Transverse colon (tissue), 4 donors: ENCODE measurements around the gene PTHLH. TPM values are rescaled to one million over a fixed set of nuclear protein-coding genes. Genes with fewer than 3 reads are reported as not detected.

Source experiments
- DNase-seq: peaks from one replicate; pipeline ENCODE4 v3.0.0-alpha.2; 2019
- H3K27ac ChIP-seq, 4 donors: fragments of 200-600 bp; sonication (generic); 2 replicates each; pipeline ENCODE4 v1.5.1; 2016 to 2018; ENCODE audit warnings: inconsistent platforms in 4 of 4
- H3K27me3 ChIP-seq: fragments of 200-600 bp; sonication (generic); 2 replicates; pipeline ENCODE4 v1.5.1; 2017; ENCODE audit warnings: inconsistent platforms
- H3K36me3 ChIP-seq, 4 donors: fragments of 200-600 bp; sonication (generic); 2 replicates each; pipeline ENCODE4 v1.5.1; 2017 to 2019; ENCODE audit warnings: inconsistent platforms in 4 of 4
- H3K4me1 ChIP-seq, 4 donors: fragments of 200-600 bp; sonication (generic); 2 replicates each; pipeline ENCODE4 v1.5.1; 2017 to 2020; ENCODE audit warnings: inconsistent platforms in 4 of 4
- H3K4me3 ChIP-seq, 4 donors: fragments of 200-600 bp; sonication (generic); 1 replicate in 1 of 4; 2 replicates in 3 of 4; pipeline versions ENCODE4 v1.5.1 to v1.6.1; 2017 to 2019; ENCODE audit warnings: inconsistent platforms in 4 of 4
- H3K9me3 ChIP-seq, 2 donors: fragments of 200-600 bp; sonication (generic); 2 replicates each; pipeline ENCODE4 v1.5.1; 2017 to 2019; ENCODE audit warnings: inconsistent platforms in 2 of 2
- CTCF ChIP-seq, 5 experiments: fragments of 200-600 bp in 3 of 5; fragments of 450-650 bp in 2 of 5; sonication (generic) in 3 of 5; IDR thresholded peaks; 1 replicate in 2 of 5; 2 replicates in 3 of 5; pipeline ENCODE4 v1.5.1; 2016 to 2017; ENCODE audit warnings: antibody characterized with exemption in 5 of 5, inconsistent platforms in 3 of 5, mild to moderate bottlenecking in 2 of 5, moderate library complexity in 1 of 5
- EP300 ChIP-seq: sonication (generic); formaldehyde crosslinking; IDR thresholded peaks from one replicate; pipeline ENCODE4 v1.6.1; 2017; ENCODE audit warnings: antibody characterized with exemption, low read depth
- POLR2A ChIP-seq: fragments of 450-650 bp; IDR thresholded peaks from one replicate; pipeline ENCODE4 v1.6.1; 2016; ENCODE audit warnings: antibody characterized with exemption, mild to moderate bottlenecking, moderate library complexity
- POLR2AphosphoS5 ChIP-seq, 3 donors: sonication (generic); formaldehyde crosslinking; IDR thresholded peaks; one replicate each; pipeline ENCODE4 v1.6.1; 2016; ENCODE audit warnings: antibody characterized with exemption in 3 of 3
- WGBS, 2 donors: methylation state at CpG; one replicate each; pipeline ENCODE4 v1.1.5; 2018; ENCODE audit warnings: low coverage in 1 of 2; 5-methylcytosine and 5-hydroxymethylcytosine counted together
- in situ Hi-C, 4 donors: fragments of 200-750 bp; cut with MboI; loops; one replicate each; pipeline versions ENCODE4 v1.15.0 to v1.15.1; 2017; ENCODE audit warnings: low sequenced_read_pairs in 3 of 4, low pct_ligation_motif_present in 1 of 4, low pct_unique_long_range_greater_than_20kb in 1 of 4
- intact Hi-C: fragments of 100-400 bp; cut with DNase I; formaldehyde crosslinking; loops from one replicate; pipeline ENCODE4 v1.15.1; 2023; ENCODE audit warnings: low total_unique reads
- total RNA-seq, 4 donors: library from RNA; depleted of rRNA; stranded (reverse); fragments of >200 nt; gene quantifications; one replicate each; pipeline ENCODE4 v1.1.0, GENCODE V29; 2016

Gene PTHLH
- total RNA-seq, 4 donors from 2014 or later: 0.68 to 0.79 TPM; not detected in 2

GRCh38 chr12:27960821-27961220 is 11.7 kb downstream of the PTHLH start:
- no peaks in the 10 kb centered on the region for H3K4me1 ChIP-seq
- H3K4me3 ChIP-seq: no peak overlapping the region
- whole genome bisulfite sequencing, 2 donors: 89% methylated on average over 3 of the region's 3 CpGs
- H3K36me3 ChIP-seq: no peaks in the 10 kb centered on the region
- TF ChIP-seq EP300: no peak
- no peak for TF ChIP-seq POLR2AphosphoS5 (IDR thresholded peaks at IDR 0.05)
- no peak for TF ChIP-seq CTCF (IDR thresholded peaks at IDR 0.05)
- TF ChIP-seq POLR2A: no peak
- in situ Hi-C loops (no loop called here), intact Hi-C loops (no loop called here)
- H3K27ac ChIP-seq: no peak overlapping the region
- no peak for DNase-seq
- no peaks in the 10 kb centered on the region for H3K9me3 ChIP-seq
- peaks cover 30% of the 10 kb centered on the region for H3K27me3 ChIP-seq

GRCh38 chr12:27958675-27959074 is 13.9 kb downstream of the PTHLH start:
- peaks cover 24% of the 10 kb centered on the region for H3K27me3 ChIP-seq
- TF ChIP-seq POLR2A: no peak
- TF ChIP-seq EP300: no peak
- TF ChIP-seq CTCF (IDR thresholded peaks at IDR 0.05): no peak
- TF ChIP-seq POLR2AphosphoS5 (IDR thresholded peaks at IDR 0.05): no peak
- no peaks in the 10 kb centered on the region for H3K36me3 ChIP-seq
- H3K4me1 ChIP-seq: no peaks in the 10 kb centered on the region
- in situ Hi-C loops (no loop called here), intact Hi-C loops (no loop called here)
- no peak overlapping the region for H3K27ac ChIP-seq
- DNase-seq: no peak
- H3K4me3 ChIP-seq: no peak overlapping the region
- 76 to 85% methylated on average over 3 of the region's 3 CpGs for WGBS, 2 donors
- H3K9me3 ChIP-seq: no peaks in the 10 kb centered on the region

GRCh38 chr12:27957366-27957765 is 15.2 kb downstream of the PTHLH start:
- Histone ChIP-seq H3K9me3 (no peaks in the 10 kb centered on the region), H3K27me3 (peaks cover 19% of the 10 kb centered on the region), H3K27ac (no peak overlapping the region), H3K36me3 (no peaks in the 10 kb centered on the region), H3K4me3 (no peak overlapping the region), H3K4me1 (no peaks in the 10 kb centered on the region)
- DNase-seq: no peak
- TF ChIP-seq CTCF (IDR thresholded peaks at IDR 0.05): no peak
- TF ChIP-seq POLR2A: no peak
- no peak for TF ChIP-seq POLR2AphosphoS5 (IDR thresholded peaks at IDR 0.05)
- no peak for TF ChIP-seq EP300
- WGBS, 2 donors: 57 to 73% methylated on average over 2 to 3 of the region's 3 CpGs
- intact Hi-C loops: no loop called here
- in situ Hi-C loops: no loop called here

DNA sequence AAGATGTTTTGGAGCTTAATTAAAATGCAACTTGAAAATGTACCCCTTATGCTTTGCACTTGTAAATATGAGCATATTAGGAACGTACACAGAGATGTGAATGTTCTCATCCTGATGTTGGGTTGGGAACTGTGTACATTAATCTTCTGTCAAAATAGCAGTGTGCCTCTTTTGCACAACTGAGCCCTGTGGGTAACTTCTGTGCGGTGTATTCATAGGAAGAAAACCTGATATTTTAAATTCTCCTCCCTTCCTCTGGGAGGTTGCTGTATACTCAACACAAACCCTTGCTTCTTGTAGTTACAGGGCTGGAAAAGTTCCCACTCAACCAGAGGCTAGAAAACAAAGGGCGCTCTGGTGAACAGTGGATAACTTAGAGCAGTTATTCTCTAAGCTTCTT is 18.7 kb downstream of the PTHLH start:
- WGBS, 2 donors: 61 to 80% methylated on average over 2 to 3 of the region's 3 CpGs
- in situ Hi-C loops: no loop called here
- intact Hi-C loops: no loop called here

More for the DNA sequence above, 18.7 kb downstream of the PTHLH start:
- Histone ChIP-seq H3K4me1 (no peaks in the 10 kb centered on the region), H3K9me3 (no peaks in the 10 kb centered on the region), H3K36me3 (no peaks in the 10 kb centered on the region), H3K27ac (no peak overlapping the region), H3K27me3 (peaks cover 19% of the 10 kb centered on the region), H3K4me3 (no peak overlapping the region)
- no peak for DNase-seq
- no peak for TF ChIP-seq POLR2AphosphoS5 (IDR thresholded peaks at IDR 0.05)
- TF ChIP-seq CTCF (IDR thresholded peaks at IDR 0.05): no peak
- no peak for TF ChIP-seq EP300
- TF ChIP-seq POLR2A: no peak
